ENCODE measurements around the gene CHMP4A. TPM values are rescaled to one million over a fixed set of nuclear protein-coding genes. Genes with fewer than 3 reads are reported as not detected.

Gene CHMP4A
- total RNA-seq, 1 donor from 2014 or later = 27.0 TPM

DNA sequence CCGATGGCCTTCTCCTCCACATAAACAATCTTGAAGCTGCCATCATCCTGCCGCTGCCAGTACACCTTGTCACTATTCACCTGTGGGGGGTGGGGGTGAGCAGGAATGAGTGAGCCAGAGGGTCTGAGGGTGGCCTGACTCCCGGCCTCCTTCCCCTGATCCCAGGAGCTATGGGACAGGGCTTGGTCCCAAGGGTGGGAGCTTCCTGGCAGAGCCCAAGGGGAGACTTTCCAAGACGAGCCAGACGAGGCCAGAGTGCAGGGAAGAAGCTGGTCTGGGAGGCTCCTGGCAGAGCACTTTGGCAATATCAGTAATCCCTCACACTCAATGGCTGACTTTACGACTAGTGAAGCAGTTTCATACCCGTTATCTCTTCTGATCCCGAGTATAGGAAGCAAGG lies 42.1 kb upstream of the CHMP4A start:
- no peak for TF ChIP-seq CTCF (IDR thresholded peaks at IDR 0.05)
- Histone ChIP-seq H3K4me3 (no peak overlapping the region), H3K9me3 (no peaks in the 10 kb centered on the region), H3K36me3 (no peaks in the 10 kb centered on the region), H3K27me3 (no peaks in the 10 kb centered on the region), H3K27ac (no peak overlapping the region), H3K4me1 (no peaks in the 10 kb centered on the region)
- intact Hi-C loops (cut with DNase I) = no loop called here
- no peak for DNase-seq (ENCODE audit: low spot score in 2 of 2)

- Histone ChIP-seq H3K9me3 (no peaks in the 10 kb centered on the region), H3K27me3 (no peaks in the 10 kb centered on the region), H3K27ac (no peak overlapping the region), H3K4me3 (no peak overlapping the region), H3K4me1 (no peaks in the 10 kb centered on the region), H3K36me3 (no peaks in the 10 kb centered on the region)
- DNase-seq (ENCODE audit: low spot score in 2 of 2) = no peak
- intact Hi-C loops (cut with DNase I) = no loop called here
- no peak for TF ChIP-seq CTCF (IDR thresholded peaks at IDR 0.05)
Measured at GRCh38 chr14:24254630-24255392, 41.5 kb upstream of the CHMP4A start.

DNA sequence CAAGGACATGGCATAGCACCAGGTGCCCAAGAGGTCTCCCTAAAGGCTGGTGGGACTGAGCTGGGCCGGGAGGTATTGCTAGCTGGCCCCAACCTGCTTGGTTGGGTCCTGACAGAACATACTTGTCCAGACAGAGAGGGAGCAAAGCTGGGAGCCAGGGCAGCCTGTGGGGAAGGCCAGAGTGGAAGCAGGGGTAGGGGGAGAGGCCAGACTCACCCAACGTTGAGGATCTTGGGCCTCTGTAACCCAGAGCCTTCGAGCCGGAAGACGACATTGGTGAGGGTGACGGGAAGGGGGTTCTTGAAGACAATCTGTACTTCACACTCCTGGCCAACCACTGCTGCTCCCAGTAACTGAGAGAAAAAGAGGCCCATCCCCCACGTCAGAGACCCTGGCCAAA lies 40.6 kb upstream of the CHMP4A start:
- H3K27ac ChIP-seq = no peak overlapping the region
- no peak for DNase-seq (ENCODE audit: low spot score in 2 of 2)
- H3K36me3 ChIP-seq = no peaks in the 10 kb centered on the region
- intact Hi-C loops (cut with DNase I) = no loop called here
- no peaks in the 10 kb centered on the region for H3K9me3 ChIP-seq
- H3K4me3 ChIP-seq = no peak overlapping the region
- no peak for TF ChIP-seq CTCF (IDR thresholded peaks at IDR 0.05)
- no peaks in the 10 kb centered on the region for H3K4me1 ChIP-seq
- H3K27me3 ChIP-seq = no peaks in the 10 kb centered on the region

DNA sequence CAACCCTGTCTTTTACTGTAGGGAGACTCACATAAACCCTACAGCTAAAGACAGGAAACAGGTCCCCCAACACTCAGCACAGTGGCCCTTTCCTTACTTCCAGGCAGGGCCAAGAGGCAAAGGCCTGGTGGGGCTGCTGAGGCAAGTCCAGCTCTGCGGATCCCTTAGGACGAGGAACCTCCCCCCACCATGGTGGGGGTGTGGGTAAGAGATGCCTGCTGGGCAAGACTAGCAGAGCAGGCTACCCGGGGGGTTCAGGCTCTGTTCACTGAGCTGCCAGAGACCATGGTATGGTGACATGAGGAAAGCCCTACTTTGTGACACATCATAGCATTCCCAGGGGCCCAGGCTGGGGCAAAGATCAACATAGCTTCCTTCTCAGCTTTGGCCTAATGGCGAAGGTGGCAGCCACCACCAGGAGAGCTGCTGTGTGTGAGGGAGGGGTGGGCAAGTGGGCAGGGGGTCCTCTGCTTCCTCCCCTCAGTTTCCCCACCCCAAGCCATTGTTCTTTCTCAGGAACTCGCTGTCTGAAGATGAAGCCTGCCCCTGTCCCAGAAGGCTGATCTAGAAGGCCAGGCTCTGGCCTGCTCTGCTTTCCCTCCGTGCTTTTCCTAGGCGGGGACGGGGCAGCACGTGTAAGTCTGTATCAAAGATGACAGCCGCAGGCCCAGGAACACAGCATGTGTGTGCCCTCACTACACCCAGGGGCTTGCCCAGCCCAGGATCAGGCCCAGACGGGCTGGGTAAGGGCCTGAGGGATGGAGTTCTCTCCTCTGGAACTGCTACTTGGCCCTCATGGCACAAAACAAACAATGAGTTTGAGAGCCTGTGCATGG lies 39.2 kb upstream of the CHMP4A start:
- Histone ChIP-seq H3K9me3 (no peaks in the 10 kb centered on the region), H3K4me3 (no peak overlapping the region), H3K4me1 (no peaks in the 10 kb centered on the region), H3K27me3 (no peaks in the 10 kb centered on the region), H3K27ac (no peak overlapping the region), H3K36me3 (no peaks in the 10 kb centered on the region)
- TF ChIP-seq CTCF (IDR thresholded peaks at IDR 0.05) = no peak
- intact Hi-C loops (cut with DNase I) = no loop called here
- no peak for DNase-seq (ENCODE audit: low spot score in 2 of 2)

DNA sequence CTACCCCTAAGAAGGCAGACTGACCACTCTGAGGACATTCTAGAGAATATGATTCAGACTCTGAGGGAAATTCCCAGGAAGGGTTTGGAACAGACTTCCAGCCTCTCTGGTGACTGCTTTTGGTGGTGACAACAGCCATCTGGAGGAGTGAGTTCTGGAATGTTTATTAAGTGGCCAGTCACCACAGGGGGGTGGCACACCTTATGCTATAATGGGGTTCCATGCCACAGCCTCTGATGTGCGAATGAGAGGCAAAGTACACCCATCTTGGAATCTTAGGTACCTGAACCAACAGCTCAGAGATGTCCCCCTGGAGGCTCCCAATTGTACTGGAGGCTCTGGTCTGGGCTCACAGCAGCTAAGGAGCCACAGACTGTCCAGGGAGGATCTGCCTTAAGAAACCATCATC lies 38.6 kb upstream of the CHMP4A start:
- Histone ChIP-seq H3K4me1 (no peaks in the 10 kb centered on the region), H3K9me3 (no peaks in the 10 kb centered on the region), H3K4me3 (no peak overlapping the region), H3K27me3 (no peaks in the 10 kb centered on the region), H3K27ac (no peak overlapping the region), H3K36me3 (no peaks in the 10 kb centered on the region)
- intact Hi-C loops (cut with DNase I) = no loop called here
- no peak for DNase-seq (ENCODE audit: low spot score in 2 of 2)
- no peak for TF ChIP-seq CTCF (IDR thresholded peaks at IDR 0.05)
